SK-MEL-5 (cell line): ENCODE results near the gene AGBL4. TPM values are rescaled to one million over a fixed set of nuclear protein-coding genes. Genes with fewer than 3 reads are reported as not detected.

Experiments
- DNase-seq: peaks from one replicate; pipeline ENCODE4 v3.0.0-alpha.2; 2016; ENCODE audit warnings: low read depth, low spot score
- in situ Hi-C: cut with HindIII; loops from 2 replicates; pipeline ENCODE4 v1.10.0; 2016; ENCODE audit warnings: low sequenced_read_pairs, high pct_unique_total_duplicates, low pct_unique_long_range_greater_than_20kb
- total RNA-seq: library from RNA; depleted of rRNA; stranded (reverse); fragments of >200 nt; shearing (Covaris generic); gene quantifications from 2 replicates; pipeline ENCODE4 v1.2.3, GENCODE V29; 2014

Gene AGBL4
- total RNA-seq, 1 experiment from 2014 or later = 0.50 TPM

GRCh38 chr1:48670234-48671020 is 1353.3 kb downstream of the AGBL4 start:
- DNase-seq = no peak
- in situ Hi-C loops = no loop called here

DNA sequence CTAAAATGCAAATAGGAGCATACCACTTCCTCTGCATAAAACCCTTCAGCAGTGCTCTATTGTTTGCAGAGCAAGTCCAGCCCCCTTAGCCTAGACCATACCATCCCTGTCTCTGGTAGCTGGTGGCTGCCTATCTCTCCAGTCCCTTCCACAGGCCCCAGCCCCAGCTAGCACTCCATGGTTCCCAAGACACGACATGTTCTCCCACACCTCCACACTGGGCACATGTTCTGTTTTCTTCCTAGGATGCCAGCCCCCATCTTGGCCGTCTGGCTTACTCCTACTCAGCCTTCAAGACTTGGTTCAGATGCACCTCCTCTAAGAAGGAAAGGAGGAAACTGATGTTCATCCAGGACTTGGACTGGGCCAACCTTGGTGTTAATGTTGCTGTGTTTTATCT is 1355.4 kb downstream of the AGBL4 start:
- no peak for DNase-seq
- in situ Hi-C loops = no loop called here

DNA sequence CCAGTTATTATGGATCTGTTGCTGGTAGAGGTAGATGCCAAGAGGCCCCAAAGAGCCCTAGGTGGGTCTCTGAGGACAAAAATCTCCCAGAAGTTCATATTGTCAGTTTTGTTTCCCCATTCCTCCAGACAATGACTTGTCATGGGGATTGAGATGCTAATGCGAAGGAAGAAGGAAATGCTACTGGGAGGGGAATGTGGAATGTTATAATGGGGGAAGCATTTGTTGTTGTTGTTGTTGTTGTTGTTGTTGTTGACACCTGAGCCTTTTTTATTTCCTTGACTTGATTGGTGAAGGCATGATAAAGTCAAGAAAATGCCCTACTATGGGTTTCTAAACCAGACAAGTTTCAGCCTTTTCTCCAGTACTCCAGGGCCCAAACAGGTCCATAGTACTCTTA is 1356.0 kb downstream of the AGBL4 start:
- in situ Hi-C loops = no loop called here
- DNase-seq = no peak

DNA sequence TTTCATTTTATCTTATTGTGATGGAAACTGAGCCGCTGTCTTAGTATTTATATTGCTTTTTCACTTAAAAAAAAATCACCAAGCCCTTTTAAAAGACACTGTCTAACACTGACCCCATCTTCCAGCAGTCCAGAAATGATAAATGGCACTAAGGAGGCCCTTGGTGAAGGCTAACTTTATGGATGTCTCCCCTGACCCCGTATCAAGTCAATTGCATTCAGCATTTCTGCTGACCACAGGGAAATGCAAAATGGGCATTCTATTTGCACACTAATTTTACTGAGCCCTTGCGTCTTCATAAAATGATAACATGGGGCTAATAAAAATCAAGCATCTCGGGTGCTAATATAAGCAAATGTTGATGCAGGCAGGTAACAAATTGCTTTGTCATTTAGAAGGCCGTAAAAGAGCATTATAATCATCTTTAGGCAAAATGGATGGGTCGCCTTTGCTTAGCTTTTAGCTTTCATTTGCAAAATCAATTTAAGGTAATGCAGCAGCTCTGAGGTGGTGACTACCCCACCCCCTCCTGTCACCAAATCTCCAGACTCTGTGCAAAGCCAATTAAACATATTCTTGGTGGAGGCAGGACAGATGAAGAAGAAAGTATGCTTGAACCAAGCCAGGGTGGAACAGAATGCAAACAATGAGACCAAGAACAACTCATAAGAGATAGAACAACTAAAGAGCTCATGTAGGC is 1357.9 kb downstream of the AGBL4 start:
- in situ Hi-C loops = no loop called here
- no peak for DNase-seq

DNA sequence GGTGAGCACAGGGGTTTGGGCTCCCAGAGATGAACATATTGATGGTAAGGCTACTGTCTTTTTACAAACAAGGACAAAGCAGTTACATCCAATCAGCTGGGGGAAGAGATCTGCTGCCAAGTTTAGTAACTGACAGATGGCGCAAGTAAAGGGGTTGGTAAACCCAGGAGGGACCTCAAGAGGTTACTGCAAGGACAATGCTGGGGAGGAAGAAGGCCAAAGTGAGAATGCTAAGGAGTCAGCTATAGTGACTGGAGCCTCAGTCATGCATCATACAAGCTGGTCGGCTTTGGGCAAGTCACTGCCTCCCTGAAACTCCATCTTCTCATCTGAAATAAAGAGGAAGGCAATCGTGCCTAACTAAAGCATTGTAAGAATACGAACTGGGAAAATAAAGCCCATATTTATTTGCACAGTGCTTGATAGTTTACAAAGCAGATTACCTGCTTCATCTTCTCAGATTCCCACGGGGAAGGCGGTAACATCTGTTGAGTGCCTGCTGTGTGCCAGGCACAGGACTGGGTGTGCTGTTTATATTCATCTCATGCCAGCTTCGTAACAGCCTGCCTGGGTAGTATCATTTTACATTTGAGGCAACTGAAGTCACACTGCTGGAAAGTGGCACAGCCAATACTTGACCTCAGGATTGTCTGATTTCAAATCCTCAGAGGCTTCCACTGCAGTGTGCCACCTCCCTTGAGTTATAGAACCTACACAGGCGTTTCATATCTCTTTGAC is 1361.9 kb downstream of the AGBL4 start:
- no peak for DNase-seq
- in situ Hi-C loops = no loop called here

- no peak for DNase-seq
- in situ Hi-C loops = no loop called here
Measured at GRCh38 chr1:48659801-48660200, 1364.0 kb downstream of the AGBL4 start.

GRCh38 chr1:48657413-48657812 is 1366.3 kb downstream of the AGBL4 start:
- no peak for DNase-seq
- in situ Hi-C loops = no loop called here

- DNase-seq = no peak
- in situ Hi-C loops = no loop called here
Measured at GRCh38 chr1:48654606-48655210, 1369.0 kb downstream of the AGBL4 start.

GRCh38 chr1:48652334-48652733 is 1371.4 kb downstream of the AGBL4 start:
- DNase-seq = no peak
- in situ Hi-C loops = no loop called here

- DNase-seq = no peak
- in situ Hi-C loops = no loop called here
Measured at GRCh38 chr1:48649880-48650279, 1373.9 kb downstream of the AGBL4 start.

GRCh38 chr1:48645883-48646282 is 1377.9 kb downstream of the AGBL4 start:
- in situ Hi-C loops = no loop called here
- no peak for DNase-seq

DNA sequence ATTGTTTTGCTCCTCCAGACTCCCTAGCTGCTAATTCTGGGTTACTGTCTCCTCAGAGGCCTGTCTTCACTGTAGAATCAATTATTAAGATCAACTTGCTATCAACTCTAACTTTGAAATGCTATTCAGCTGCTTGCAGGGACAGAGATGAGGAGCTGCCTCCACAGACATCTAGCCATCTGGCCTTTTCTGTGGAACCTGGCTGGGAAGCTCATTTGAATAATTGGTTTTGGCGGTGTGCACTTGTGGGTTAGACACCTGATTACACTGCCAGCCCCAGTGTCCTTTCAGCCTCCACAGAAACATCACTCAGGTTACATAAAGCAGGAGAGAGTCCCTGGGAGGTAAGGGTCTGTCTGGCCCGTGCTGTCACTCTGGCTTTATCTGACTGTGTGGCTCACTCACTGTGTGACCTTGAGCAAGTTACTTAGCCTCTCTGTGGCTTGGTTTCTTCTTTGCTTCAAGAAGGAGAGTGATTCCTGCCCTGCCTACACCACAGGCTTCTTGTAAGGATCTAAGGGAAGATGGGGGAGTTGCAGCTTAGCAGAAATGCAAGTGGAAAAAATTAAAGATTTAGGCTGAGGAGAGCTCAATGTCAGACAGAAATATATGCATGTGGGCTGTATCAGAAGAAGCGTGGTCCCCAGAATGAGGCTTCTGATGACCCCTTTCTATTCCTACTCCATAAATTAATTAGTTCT is 1378.7 kb downstream of the AGBL4 start:
- in situ Hi-C loops = no loop called here
- no peak for DNase-seq

- DNase-seq = no peak
- in situ Hi-C loops = no loop called here
Measured at GRCh38 chr1:48644190-48644900, 1379.4 kb downstream of the AGBL4 start.

DNA sequence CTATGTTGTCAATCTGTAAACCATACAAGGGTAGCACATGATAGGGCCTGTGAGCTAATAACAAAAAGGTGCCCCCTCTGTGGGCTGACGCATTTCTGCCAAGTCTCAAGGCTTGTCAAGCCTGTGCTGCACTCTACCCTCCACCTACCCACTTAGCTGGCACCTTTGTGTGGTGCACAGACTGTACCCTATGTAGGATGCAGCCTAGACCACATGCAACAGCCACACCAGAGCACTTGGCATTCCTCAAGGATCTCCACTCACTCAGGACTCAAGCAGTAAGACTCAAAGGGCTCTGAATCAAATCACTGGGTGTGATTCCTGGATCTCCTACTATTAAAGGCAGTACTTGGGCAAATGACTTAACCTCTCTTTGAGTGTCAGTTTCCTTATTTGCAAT is 1380.6 kb downstream of the AGBL4 start:
- DNase-seq = no peak
- in situ Hi-C loops = no loop called here

DNA sequence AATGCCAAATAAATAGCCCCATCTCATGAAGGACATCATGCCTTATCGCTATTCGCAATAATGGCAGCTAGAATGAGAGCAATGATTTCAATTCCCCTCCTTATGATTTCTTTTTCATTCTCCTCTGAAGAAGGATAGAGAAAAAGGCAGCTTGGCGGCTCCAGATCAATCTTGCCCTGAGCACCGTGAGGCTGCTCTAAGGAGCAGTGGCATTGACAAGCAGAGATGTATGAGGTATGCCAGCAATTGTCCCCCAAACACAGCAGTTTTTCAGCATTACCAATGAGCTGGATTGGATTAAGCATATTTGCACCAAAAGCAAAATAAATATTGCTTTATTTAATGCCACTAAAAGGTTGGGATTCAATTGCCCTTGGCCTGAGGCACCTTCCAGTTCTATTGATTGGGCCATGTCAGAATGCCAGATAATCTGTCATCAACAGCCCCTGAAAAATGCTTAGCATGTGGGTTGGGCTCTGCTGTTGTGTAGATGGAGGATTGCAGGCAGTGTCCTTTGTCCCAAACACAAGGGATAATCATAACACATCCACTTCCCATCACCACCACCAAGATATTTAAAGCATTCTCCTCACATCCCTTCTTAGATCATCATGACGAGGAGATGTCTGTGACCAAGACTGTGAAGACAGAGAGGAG is 1382.8 kb downstream of the AGBL4 start:
- no peak for DNase-seq
- in situ Hi-C loops = no loop called here

- in situ Hi-C loops = no loop called here
Measured at GRCh38 chr1:48629867-48630266, 1393.9 kb downstream of the AGBL4 start.

DNA sequence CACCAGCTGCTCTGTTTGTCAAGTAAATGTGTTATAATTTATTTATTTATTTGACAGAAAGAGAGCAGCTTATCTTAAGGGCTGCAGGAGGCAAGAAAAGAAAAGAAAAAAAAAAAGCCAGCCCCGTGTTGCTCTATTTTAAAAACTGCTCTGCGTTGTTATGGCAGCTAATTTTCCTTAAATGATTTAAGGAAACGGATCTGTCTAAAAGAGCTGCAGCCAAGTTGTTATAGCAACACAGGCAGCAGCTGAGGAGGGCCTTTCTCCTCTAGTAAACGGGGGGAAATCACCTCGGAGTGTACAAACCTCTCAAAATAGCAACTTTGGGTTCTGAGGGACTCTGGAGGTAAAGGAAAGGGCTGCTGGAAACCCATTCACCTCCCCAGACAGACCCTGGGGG is 1396.3 kb downstream of the AGBL4 start:
- in situ Hi-C loops = no loop called here
- no peak for DNase-seq

More at GRCh38 chr1:48629867-48630266, 1393.9 kb downstream of the AGBL4 start:
- no peak for DNase-seq
